Skeletal muscle tissue (tissue), 4 donors: ENCODE results near the gene TCP1. TPM values are rescaled to one million over a fixed set of nuclear protein-coding genes. Genes with fewer than 3 reads are reported as not detected.

Experiments
- H3K27ac ChIP-seq: one replicate; pipeline ENCODE4 v1.7.0; 2013; ENCODE audit warnings: mild to moderate bottlenecking, low read depth, low read length, inconsistent platforms
- H3K27me3 ChIP-seq, 3 donors: one replicate each; pipeline ENCODE4 v1.7.0; 2013; ENCODE audit warnings: low read length in 3 of 3; ENCODE audit not compliant: control insufficient read depth in 3 of 3, insufficient read depth in 3 of 3
- H3K36me3 ChIP-seq, 3 donors: one replicate each; pipeline ENCODE4 v1.7.0; 2013; ENCODE audit warnings: low read length in 3 of 3; ENCODE audit not compliant: control insufficient read depth in 3 of 3, insufficient read depth in 3 of 3
- H3K4me1 ChIP-seq, 3 donors: one replicate each; pipeline ENCODE4 v1.7.0; 2013; ENCODE audit warnings: low read length in 3 of 3, mild to moderate bottlenecking in 3 of 3; ENCODE audit not compliant: control insufficient read depth in 3 of 3, insufficient read depth in 3 of 3
- H3K4me3 ChIP-seq, 3 donors: one replicate each; pipeline ENCODE4 v1.7.0; 2013; ENCODE audit warnings: low read length in 3 of 3
- H3K9ac ChIP-seq, 3 donors: one replicate each; pipeline ENCODE4 v1.7.0; 2013; ENCODE audit warnings: low read length in 3 of 3, mild to moderate bottlenecking in 3 of 3, moderate library complexity in 2 of 3, low read depth in 1 of 3
- H3K9me3 ChIP-seq, 3 donors: one replicate each; pipeline ENCODE4 v1.7.0; 2013; ENCODE audit warnings: low read length in 3 of 3; ENCODE audit not compliant: control insufficient read depth in 3 of 3
- total RNA-seq: library from RNA; depleted of rRNA; stranded (reverse); fragments of >200 nt; gene quantifications from one replicate; pipeline ENCODE4 v1.2.3, GENCODE V29; 2014
- donor health status: Osteomylitis.

Gene TCP1
- total RNA-seq, 1 donor from 2014 or later = 203 TPM

GRCh38 chr6:159778131-159778530, 11.3 kb downstream of the TCP1 start:
- H3K9me3 ChIP-seq = no peaks in the 10 kb centered on the region

DNA sequence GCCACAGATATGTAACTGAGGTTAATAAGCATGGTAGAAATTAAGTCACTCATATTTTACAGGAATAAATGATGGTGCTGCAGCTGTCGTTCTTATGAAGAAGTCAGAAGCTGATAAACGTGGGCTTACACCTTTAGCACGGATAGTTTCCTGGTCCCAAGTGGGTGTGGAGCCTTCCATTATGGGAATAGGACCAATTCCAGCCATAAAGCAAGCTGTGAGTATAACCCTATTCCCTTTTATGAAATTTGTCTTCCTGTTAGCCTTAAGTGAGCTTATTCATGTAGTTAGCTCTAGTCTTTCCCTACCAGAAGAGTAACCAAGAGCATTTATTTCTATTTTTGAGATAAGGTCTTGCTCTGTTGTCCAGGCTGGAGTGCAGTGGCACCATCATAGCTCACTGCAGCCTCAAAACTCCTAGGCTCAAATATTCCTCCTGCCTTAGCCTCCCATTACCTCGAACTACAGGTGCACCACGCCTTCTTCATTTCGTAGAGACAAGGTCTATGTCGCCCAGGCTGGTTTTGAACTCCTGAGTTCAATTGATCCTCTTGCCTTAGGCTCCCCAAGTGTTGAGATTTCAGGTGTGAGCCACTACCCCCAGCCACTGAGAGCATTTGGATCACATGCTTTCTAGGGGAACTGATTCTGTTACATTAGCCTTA, 12.0 kb downstream of the TCP1 start:
- Histone ChIP-seq H3K36me3 (peaks cover 34 to 56% (median 53%) of the 10 kb centered on the region in 3 donors), H3K4me1 (no peaks in the 10 kb centered on the region), H3K9ac (no peak overlapping the region), H3K9me3 (no peaks in the 10 kb centered on the region), H3K4me3 (no peak overlapping the region), H3K27ac (no peak overlapping the region), H3K27me3 (no peaks in the 10 kb centered on the region)

More at GRCh38 chr6:159778131-159778530, 11.3 kb downstream of the TCP1 start:
- H3K4me1 ChIP-seq = no peaks in the 10 kb centered on the region
- peaks cover 41 to 64% (median 60%) of the 10 kb centered on the region in 3 donors for H3K36me3 ChIP-seq
- no peaks in the 10 kb centered on the region for H3K27me3 ChIP-seq
- H3K4me3 ChIP-seq = no peak overlapping the region
- H3K9ac ChIP-seq = no peak overlapping the region
- no peak overlapping the region for H3K27ac ChIP-seq

GRCh38 chr6:159772196-159772595, 17.2 kb downstream of the TCP1 start:
- no peak overlapping the region for H3K9ac ChIP-seq
- H3K27ac ChIP-seq = no peak overlapping the region
- H3K4me3 ChIP-seq = no peak overlapping the region
- peaks cover 9 to 32% (median 31%) of the 10 kb centered on the region in 3 donors for H3K36me3 ChIP-seq
- H3K27me3 ChIP-seq = no peaks in the 10 kb centered on the region
- H3K9me3 ChIP-seq = no peaks in the 10 kb centered on the region
- no peaks in the 10 kb centered on the region for H3K4me1 ChIP-seq

GRCh38 chr6:159769470-159769869, 19.9 kb downstream of the TCP1 start:
- Histone ChIP-seq H3K9me3 (no peaks in the 10 kb centered on the region), H3K36me3 (peaks cover 13 to 29% (median 27%) of the 10 kb centered on the region in 3 donors), H3K4me1 (no peaks in the 10 kb centered on the region), H3K27me3 (no peaks in the 10 kb centered on the region), H3K4me3 (no peak overlapping the region), H3K9ac (no peak overlapping the region), H3K27ac (no peak overlapping the region)

GRCh38 chr6:159766906-159767305, 22.5 kb downstream of the TCP1 start:
- Histone ChIP-seq H3K4me1 (peaks cover 8% of the 10 kb centered on the region in 3 donors), H3K36me3 (peaks cover 13 to 33% (median 30%) of the 10 kb centered on the region in 3 donors), H3K4me3 (no peak overlapping the region), H3K9me3 (no peaks in the 10 kb centered on the region), H3K27me3 (no peaks in the 10 kb centered on the region), H3K27ac (no peak overlapping the region), H3K9ac (no peak overlapping the region)

- Histone ChIP-seq H3K4me1 (peaks cover 13 to 21% (median 19%) of the 10 kb centered on the region in 3 donors), H3K27ac (peak overlapping the region; percentile 91), H3K9ac (peak overlapping the region; percentile 68 to 97 (median 81)), H3K4me3 (peak overlapping the region; percentile 93 to 99 (median 99)), H3K36me3 (peaks cover 17 to 25% (median 22%) of the 10 kb centered on the region in 3 donors), H3K9me3 (no peaks in the 10 kb centered on the region), H3K27me3 (no peaks in the 10 kb centered on the region)
Measured at GRCh38 chr6:159762681-159763293, 26.6 kb downstream of the TCP1 start.

- peak within 1 kb of the TSS; percentile 91 for H3K27ac ChIP-seq
- peaks cover 13 to 20% (median 15%) of the 10 kb centered on the region in 3 donors for H3K36me3 ChIP-seq
- no peaks in the 10 kb centered on the region for H3K27me3 ChIP-seq
- H3K4me3 ChIP-seq = peak within 1 kb of the TSS; percentile 93 to 99 (median 99)
- H3K9ac ChIP-seq = peak within 1 kb of the TSS; percentile 91 to 97 (median 94)
- peaks cover 13 to 21% (median 19%) of the 10 kb centered on the region in 3 donors for H3K4me1 ChIP-seq
- no peaks in the 10 kb centered on the region for H3K9me3 ChIP-seq
Measured at GRCh38 chr6:159761873-159762680, 27.3 kb downstream of the TCP1 start, which contains the start of gene ACAT2. Gene ACAT2 (plus strand): TSS chr6:159762045. CDS start chr6:159762088, 43 bp downstream.

GRCh38 chr6:159761129-159761872, 28.1 kb downstream of the TCP1 start:
- Histone ChIP-seq H3K4me1 (peaks cover 13 to 21% (median 19%) of the 10 kb centered on the region in 3 donors), H3K4me3 (peak overlapping the region; percentile 90 to 99 (median 99)), H3K27me3 (no peaks in the 10 kb centered on the region), H3K27ac (peak overlapping the region; percentile 91), H3K9me3 (no peaks in the 10 kb centered on the region), H3K9ac (peak overlapping the region; percentile 91 to 94 (median 91)), H3K36me3 (peaks cover 12 to 17% (median 15%) of the 10 kb centered on the region in 3 donors)

GRCh38 chr6:159760602-159761057, 28.8 kb downstream of the TCP1 start:
- no peaks in the 10 kb centered on the region for H3K27me3 ChIP-seq
- H3K9me3 ChIP-seq = no peaks in the 10 kb centered on the region
- H3K36me3 ChIP-seq = peaks cover 12 to 24% (median 20%) of the 10 kb centered on the region in 3 donors
- peak overlapping the region; percentile 91 for H3K27ac ChIP-seq
- H3K4me3 ChIP-seq = peak overlapping the region in 2 of 3 donors; percentile 90 to 99
- peaks cover 13 to 21% (median 19%) of the 10 kb centered on the region in 3 donors for H3K4me1 ChIP-seq
- peak overlapping the region in 2 of 3 donors; percentile 91 to 94 for H3K9ac ChIP-seq
